HepG2 (cell line): ENCODE data around the gene ABCC2. TPM values are rescaled to one million over a fixed set of nuclear protein-coding genes. Genes with fewer than 3 reads are reported as not detected.

Experiments
- ETV6 ChIP-seq: sonication (generic); formaldehyde crosslinking; conservative IDR thresholded peaks from 2 replicates; pipeline ENCODE4 v1.4.0; 2020; ENCODE audit warnings: missing genetic modification reagents
- HMG20A ChIP-seq: IDR thresholded peaks from 2 replicates; pipeline ENCODE4 v1.6.1; 2016; ENCODE audit warnings: borderline replicate concordance
- HNF4A ChIP-seq: sonication (generic); formaldehyde crosslinking; IDR thresholded peaks from 2 replicates; pipeline ENCODE4 v1.4.0; 2020; ENCODE audit warnings: missing genetic modification reagents
- IKZF4 ChIP-seq: sonication (generic); formaldehyde crosslinking; IDR thresholded peaks from 2 replicates; pipeline ENCODE4 v1.5.1; 2020; ENCODE audit warnings: borderline replicate concordance, mild to moderate bottlenecking, low read depth, missing genetic modification reagents; ENCODE audit errors: not compliant biosample characterization
- JARID2 ChIP-seq: sonication (generic); formaldehyde crosslinking; IDR thresholded peaks from 2 replicates; pipeline ENCODE4 v1.8.1; 2023; ENCODE audit warnings: missing genetic modification reagents, inconsistent platforms; ENCODE audit not compliant: insufficient replicate concordance
- MAX ChIP-seq: IDR thresholded peaks from 2 replicates; pipeline ENCODE4 v1.6.1; 2012; ENCODE audit warnings: inconsistent platforms
- SIX4 ChIP-seq: sonication (generic); formaldehyde crosslinking; IDR thresholded peaks from 2 replicates; pipeline ENCODE4 v1.4.0; 2020; ENCODE audit warnings: missing genetic modification reagents
- SRSF1 ChIP-seq: fragments of 200-400 bp; formaldehyde crosslinking; optimal IDR thresholded peaks from 2 replicates; pipeline ENCODE3; 2017; ENCODE audit warnings: mild to moderate bottlenecking, low read depth, low read length, moderate library complexity
- SRSF9 ChIP-seq: fragments of 200-400 bp; formaldehyde crosslinking; IDR thresholded peaks from 2 replicates; pipeline ENCODE4 v1.6.1; 2018; ENCODE audit warnings: borderline replicate concordance, mild to moderate bottlenecking, low read depth, low read length; ENCODE audit not compliant: insufficient read depth, poor library complexity, severe bottlenecking
- ZHX2 ChIP-seq, 2 experiments: sonication (generic) in 1 of 2; formaldehyde crosslinking in 1 of 2; IDR thresholded peaks; 2 replicates each; pipeline versions ENCODE4 v1.6.1 to v1.9.0; 2014 to 2022; ENCODE audit warnings: antibody characterized with exemption in 1 of 2, borderline replicate concordance in 1 of 2, inconsistent platforms in 1 of 2, low read depth in 1 of 2, missing genetic modification reagents in 1 of 2
- ZNF205 ChIP-seq: IDR thresholded peaks from 2 replicates; pipeline ENCODE4 v1.6.1; 2018; ENCODE audit warnings: missing biosample characterization, missing genetic modification reagents
- ZNF354B ChIP-seq: sonication (generic); formaldehyde crosslinking; IDR thresholded peaks from 2 replicates; pipeline ENCODE4 v1.8.0; 2022; ENCODE audit warnings: mild to moderate bottlenecking, missing genetic modification reagents
- ZNF510 ChIP-seq: sonication (generic); formaldehyde crosslinking; IDR thresholded peaks from 2 replicates; pipeline ENCODE4 v1.4.0; 2020; ENCODE audit warnings: low read depth, mild to moderate bottlenecking, missing genetic modification reagents
- ZNF614 ChIP-seq: IDR thresholded peaks from 2 replicates; pipeline ENCODE4 v1.6.1; 2018; ENCODE audit warnings: missing biosample characterization, missing genetic modification reagents, inconsistent platforms, borderline replicate concordance
- ZNF784 ChIP-seq: sonication (generic); formaldehyde crosslinking; IDR thresholded peaks from 2 replicates; pipeline ENCODE4 v1.5.1; 2020; ENCODE audit warnings: missing genetic modification reagents, mild to moderate bottlenecking, borderline replicate concordance
- ZSCAN25 ChIP-seq: sonication (generic); formaldehyde crosslinking; IDR thresholded peaks from 2 replicates; pipeline ENCODE4 v1.8.0; 2022; ENCODE audit warnings: mild to moderate bottlenecking, missing genetic modification reagents
- polyA plus RNA-seq, 8 experiments: library from polyadenylated mRNA; depleted of rRNA in 3 of 8; stranded (reverse) in 7 of 8; unstranded in 1 of 8; fragments of >200 nt; fragmentation: Illumina TruSeq in 4 of 8; extraction: Trizol in 4 of 8; gene quantifications; 2 replicates each; pipeline versions ENCODE4 v1.2.1 to v1.2.3, GENCODE V29; 2011 to 2016; ENCODE audit warnings: low read depth in 4 of 8, missing spikeins in 1 of 8, mixed read lengths in 1 of 8; ENCODE audit not compliant: insufficient read depth in 1 of 8
- total RNA-seq, 5 experiments: library from RNA; depleted of rRNA; stranded (reverse); fragments of >200 nt; fragmentation: Illumina TruSeq; extraction: Trizol; gene quantifications; 2 replicates each; pipeline ENCODE4 v1.2.3, GENCODE V29; 2016; ENCODE audit warnings: low read depth in 1 of 5
- TF ChIP-seq, protein P1 (sequence below): sonication (generic); formaldehyde crosslinking; IDR thresholded peaks from 2 replicates; pipeline ENCODE4 v1.4.0; 2020; ENCODE audit warnings: missing genetic modification reagents, borderline replicate concordance

ABCC2 gene
- total and polyA plus RNA-seq, 2 of the 13 experiments (the other 11 are each of a cell fraction or from before 2014, with no cell fraction given), result 181 to 497 TPM

DNA sequence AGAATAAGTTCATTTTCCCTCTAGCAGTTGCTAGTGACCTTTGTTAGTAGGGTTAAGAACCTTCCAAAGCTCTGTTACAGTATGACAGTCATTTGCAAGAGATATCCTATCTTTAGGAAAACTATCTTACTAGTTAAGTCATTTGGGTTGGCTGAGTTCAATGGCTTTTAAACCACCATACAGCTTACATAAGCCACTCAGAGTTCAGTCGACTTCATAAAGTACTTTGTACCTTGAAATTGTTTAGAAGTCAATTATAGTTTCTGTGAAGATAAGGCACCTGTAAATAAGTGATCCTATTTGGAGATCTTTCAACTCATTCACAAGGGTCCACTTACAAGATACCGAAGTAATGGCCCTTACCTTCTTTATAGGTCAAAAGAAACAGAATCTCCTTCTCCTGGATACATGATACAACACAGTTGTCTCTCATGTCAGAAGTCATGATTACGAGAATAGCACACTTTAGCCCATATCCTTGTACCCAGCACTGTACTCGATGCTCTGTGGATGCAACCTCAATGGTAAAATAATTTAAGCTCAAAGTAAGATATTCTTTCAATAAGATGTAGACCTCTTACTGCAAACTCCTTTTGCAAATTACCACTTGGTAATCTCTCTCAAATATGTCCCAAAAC is 11.9 kb upstream of the ABCC2 start (continued):
- no peak for TF ChIP-seq SIX4 (CRISPR knock-in tag)
- TF ChIP-seq ZSCAN25 (CRISPR knock-in tag), result no peak
- TF ChIP-seq MAX, result no peak
- peak; percentile 70; the same call in 1 of the 2 replicates for TF ChIP-seq HMG20A
- no peak for TF ChIP-seq ETV6 (CRISPR knock-in tag)
- TF ChIP-seq ZNF784 (CRISPR knock-in tag), result no peak
- TF ChIP-seq ZNF510 (CRISPR knock-in tag), result no peak
- no peak for TF ChIP-seq SRSF1
- no peak for TF ChIP-seq SRSF9
- TF ChIP-seq, protein P1, sequence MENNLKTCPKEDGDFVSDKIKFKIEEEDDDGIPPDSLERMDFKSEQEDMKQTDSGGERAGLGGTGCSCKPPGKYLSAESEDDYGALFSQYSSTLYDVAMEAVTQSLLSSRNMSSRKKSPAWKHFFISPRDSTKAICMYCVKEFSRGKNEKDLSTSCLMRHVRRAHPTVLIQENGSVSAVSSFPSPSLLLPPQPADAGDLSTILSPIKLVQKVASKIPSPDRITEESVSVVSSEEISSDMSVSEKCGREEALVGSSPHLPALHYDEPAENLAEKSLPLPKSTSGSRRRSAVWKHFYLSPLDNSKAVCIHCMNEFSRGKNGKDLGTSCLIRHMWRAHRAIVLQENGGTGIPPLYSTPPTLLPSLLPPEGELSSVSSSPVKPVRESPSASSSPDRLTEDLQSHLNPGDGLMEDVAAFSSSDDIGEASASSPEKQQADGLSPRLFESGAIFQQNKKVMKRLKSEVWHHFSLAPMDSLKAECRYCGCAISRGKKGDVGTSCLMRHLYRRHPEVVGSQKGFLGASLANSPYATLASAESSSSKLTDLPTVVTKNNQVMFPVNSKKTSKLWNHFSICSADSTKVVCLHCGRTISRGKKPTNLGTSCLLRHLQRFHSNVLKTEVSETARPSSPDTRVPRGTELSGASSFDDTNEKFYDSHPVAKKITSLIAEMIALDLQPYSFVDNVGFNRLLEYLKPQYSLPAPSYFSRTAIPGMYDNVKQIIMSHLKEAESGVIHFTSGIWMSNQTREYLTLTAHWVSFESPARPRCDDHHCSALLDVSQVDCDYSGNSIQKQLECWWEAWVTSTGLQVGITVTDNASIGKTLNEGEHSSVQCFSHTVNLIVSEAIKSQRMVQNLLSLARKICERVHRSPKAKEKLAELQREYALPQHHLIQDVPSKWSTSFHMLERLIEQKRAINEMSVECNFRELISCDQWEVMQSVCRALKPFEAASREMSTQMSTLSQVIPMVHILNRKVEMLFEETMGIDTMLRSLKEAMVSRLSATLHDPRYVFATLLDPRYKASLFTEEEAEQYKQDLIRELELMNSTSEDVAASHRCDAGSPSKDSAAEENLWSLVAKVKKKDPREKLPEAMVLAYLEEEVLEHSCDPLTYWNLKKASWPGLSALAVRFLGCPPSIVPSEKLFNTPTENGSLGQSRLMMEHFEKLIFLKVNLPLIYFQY (CRISPR knock-in tag), result peak; percentile 61; the same call in 1 of the 2 replicates
- no peak for TF ChIP-seq ZHX2 (IDR thresholded peaks at IDR 0.05; ENCODE audit: low read depth)
- no peak for TF ChIP-seq ZHX2 (CRISPR knock-in tag; IDR thresholded peaks at IDR 0.05; ENCODE audit: borderline replicate concordance)
- no peak for TF ChIP-seq JARID2 (CRISPR knock-in tag)
- peak; percentile 88 for TF ChIP-seq HNF4A (CRISPR knock-in tag)
- TF ChIP-seq ZNF614 (CRISPR knock-in tag), result peak; percentile 45; the same call in 1 of the 2 replicates
- 0 out of 2 replicates have a peak, but pooled peaks have one; percentile 31 for TF ChIP-seq ZNF205 (CRISPR knock-in tag)
- no peak for TF ChIP-seq IKZF4 (CRISPR knock-in tag)
- no peak for TF ChIP-seq ZNF354B (CRISPR knock-in tag)
